HCT116 (cell line): ENCODE data around the gene CHRNB2. TPM values are rescaled to one million over a fixed set of nuclear protein-coding genes. Genes with fewer than 3 reads are reported as not detected.

ENCODE experiments used
- ATAC-seq: fragments of 200-7000 bp; cut with Tn5 transposase; 2 replicates; pipeline ENCODE4 v1.9.1; 2020; ENCODE audit warnings: mild to moderate bottlenecking, moderate library complexity
- BruUV-seq: library from RNA; stranded (reverse); fragments of 400-500 nt; replicated peaks from 2 replicates; lab custom pipeline; 2021; lab: Mats Ljungman, UMichigan
- CTCF ChIA-PET: fragments of 300-600 bp; sonication (Branson Sonifier 250); formaldehyde crosslinking; loops from one replicate; lab custom pipeline; 2021; ENCODE audit warnings: antibody characterized with exemption; lab: Charles Lee
- POLR2A ChIA-PET: fragments of 300-600, 350-600 bp; sonication (Branson Sonifier 250); formaldehyde crosslinking; loops from one replicate; lab custom pipeline; 2021; ENCODE audit warnings: antibody characterized with exemption; lab: Charles Lee
- RAD21 ChIA-PET, 2 experiments: fragments of 300-600 bp; sonication (Branson Sonifier 250); formaldehyde crosslinking; loops; one replicate each; lab custom pipeline; 2023; ENCODE audit warnings: low total read pairs in 2 of 2; ENCODE audit not compliant: uncharacterized antibody in 2 of 2, unreplicated experiment in 2 of 2, low non-redundant PET in 1 of 2; lab: Charles Lee
- DNase-seq: peaks from one replicate; pipeline ENCODE4 v3.0.0-alpha.2; 2010; ENCODE audit warnings: low read depth, low spot score
- H2AFZ ChIP-seq: fragments of 200-600 bp; shearing (Covaris generic), sonication (generic); 2 replicates; pipeline ENCODE4 v1.6.1; 2017; ENCODE audit warnings: low read depth, mixed run types, mixed read lengths, antibody characterized with exemption, low read length; ENCODE audit not compliant: poor library complexity, severe bottlenecking
- H3K27ac ChIP-seq: 2 replicates; pipeline ENCODE4 v1.5.1; 2012; ENCODE audit warnings: low read depth, low read length
- H3K27me3 ChIP-seq: fragments of 200-600 bp; sonication (generic); 2 replicates; pipeline ENCODE4 v1.6.1; 2016; ENCODE audit warnings: mixed run types, low read length, mixed read lengths; ENCODE audit not compliant: insufficient read depth
- H3K36me3 ChIP-seq, 2 experiments: fragments of 200-500 bp in 1 of 2; fragments of 200-600 bp in 1 of 2; sonication (Bioruptor generic) in 1 of 2; sonication (generic) in 1 of 2; 2 replicates each; pipeline versions ENCODE4 v1.5.1 to v1.6.1; 2014 to 2016; ENCODE audit warnings: low read length in 2 of 2, inconsistent platforms in 1 of 2, mixed read lengths in 1 of 2, mixed run types in 1 of 2; ENCODE audit not compliant: insufficient read depth in 2 of 2, control insufficient read depth in 1 of 2
- H3K4me1 ChIP-seq, 2 experiments: fragments of 200-600 bp in 1 of 2; sonication (generic) in 1 of 2; 2 replicates each; pipeline versions ENCODE4 v1.5.1 to v1.6.1; 2012 to 2017; ENCODE audit warnings: low read length in 2 of 2, inconsistent platforms in 1 of 2, mild to moderate bottlenecking in 1 of 2, mixed read lengths in 1 of 2, mixed run types in 1 of 2, moderate library complexity in 1 of 2; ENCODE audit not compliant: insufficient read depth in 2 of 2, control insufficient read depth in 1 of 2
- H3K4me2 ChIP-seq: fragments of 200-600 bp; sonication (generic); 2 replicates; pipeline ENCODE4 v1.6.1; 2017; ENCODE audit warnings: mixed run types, low read length, mixed read lengths
- H3K4me3 ChIP-seq, 2 experiments: fragments of 200-600 bp in 1 of 2; sonication (generic) in 1 of 2; replicated peaks in 1 of 2; 2 replicates each; pipeline ENCODE4 v1.5.1; 2011 to 2016; ENCODE audit warnings: low read length in 2 of 2, control low read depth in 1 of 2, low read depth in 1 of 2, mild to moderate bottlenecking in 1 of 2, mixed read lengths in 1 of 2, mixed run types in 1 of 2
- H3K79me2 ChIP-seq: fragments of 200-600 bp; sonication (generic); 2 replicates; pipeline ENCODE4 v1.6.1; 2017; ENCODE audit warnings: mild to moderate bottlenecking, mixed run types, low read length, moderate library complexity, mixed read lengths; ENCODE audit not compliant: insufficient read depth
- H3K9ac ChIP-seq: fragments of 200-600 bp; sonication (generic); 2 replicates; pipeline ENCODE4 v1.6.1; 2016; ENCODE audit warnings: low read length, mixed read lengths
- H3K9me2 ChIP-seq: fragments of 200-600 bp; sonication (generic), shearing (Covaris generic); 2 replicates; pipeline ENCODE4 v1.6.1; 2017; ENCODE audit warnings: mixed run types, mild to moderate bottlenecking, moderate library complexity; ENCODE audit not compliant: insufficient read depth
- H3K9me3 ChIP-seq, 2 experiments: fragments of 200-500 bp in 1 of 2; fragments of 200-600 bp in 1 of 2; sonication (Bioruptor generic) in 1 of 2; sonication (generic) in 1 of 2; 2 replicates each; pipeline ENCODE4 v1.6.1; 2014 to 2017; ENCODE audit warnings: low read length in 2 of 2, mixed read lengths in 2 of 2, inconsistent platforms in 1 of 2, low read depth in 1 of 2, mild to moderate bottlenecking in 1 of 2, mixed run types in 1 of 2, moderate library complexity in 1 of 2; ENCODE audit not compliant: control insufficient read depth in 1 of 2, insufficient read depth in 1 of 2
- H4K20me1 ChIP-seq: fragments of 200-600 bp; sonication (generic), shearing (Covaris generic); 2 replicates; pipeline ENCODE4 v1.6.1; 2017; ENCODE audit warnings: mixed run types, mild to moderate bottlenecking, moderate library complexity; ENCODE audit not compliant: insufficient read depth
- CBX3 ChIP-seq: IDR thresholded peaks from 2 replicates; pipeline ENCODE4 v1.6.1; 2012; ENCODE audit warnings: low read depth
- CEBPB ChIP-seq: IDR thresholded peaks from 2 replicates; pipeline ENCODE4 v1.6.1; 2012; ENCODE audit warnings: low read depth
- CTCF ChIP-seq, 3 experiments: fragments of 200-600 bp in 1 of 3; sonication (generic) in 1 of 3; IDR thresholded peaks in 2 of 3; conservative IDR thresholded peaks in 1 of 3; 2 replicates each; pipeline ENCODE4 v1.5.1; 2012 to 2017; ENCODE audit warnings: low read depth in 2 of 3, low read length in 2 of 3, antibody characterized with exemption in 1 of 3, borderline replicate concordance in 1 of 3, control low read depth in 1 of 3, mild to moderate bottlenecking in 1 of 3, mixed read lengths in 1 of 3, mixed run types in 1 of 3, moderate library complexity in 1 of 3; ENCODE audit not compliant: insufficient read depth in 1 of 3
- ELF1 ChIP-seq: IDR thresholded peaks from 2 replicates; pipeline ENCODE4 v1.6.1; 2012; ENCODE audit warnings: low read depth, borderline replicate concordance
- EZH2phosphoT487 ChIP-seq: fragments of 200-600 bp; IDR thresholded peaks from 2 replicates; pipeline ENCODE4 v1.6.1; 2018; ENCODE audit warnings: antibody characterized with exemption, borderline replicate concordance
- FOSL1 ChIP-seq: IDR thresholded peaks from 2 replicates; pipeline ENCODE4 v1.6.1; 2012; ENCODE audit warnings: low read depth
- MAX ChIP-seq: IDR thresholded peaks from 2 replicates; pipeline ENCODE4 v1.6.1; 2012
- POLR2A ChIP-seq: IDR thresholded peaks from 2 replicates; pipeline ENCODE4 v1.7.0; 2011; ENCODE audit warnings: borderline replicate concordance; ENCODE audit not compliant: insufficient read depth, insufficient read length; ENCODE audit errors: extremely low read depth
- RAD21 ChIP-seq: IDR thresholded peaks from 2 replicates; pipeline ENCODE4 v1.6.1; 2012; ENCODE audit warnings: low read depth, mild to moderate bottlenecking
- REST ChIP-seq: IDR thresholded peaks from 2 replicates; pipeline ENCODE4 v1.6.1; 2012; ENCODE audit warnings: low read depth
- SP1 ChIP-seq: IDR thresholded peaks from 2 replicates; pipeline ENCODE4 v1.6.1; 2012; ENCODE audit warnings: low read depth
- TCF7L2 ChIP-seq: IDR thresholded peaks from 2 replicates; pipeline ENCODE4 v1.7.0; 2011; ENCODE audit warnings: borderline replicate concordance, inconsistent platforms; ENCODE audit not compliant: insufficient read depth, insufficient read length; ENCODE audit errors: extremely low read depth
- YY1 ChIP-seq: IDR thresholded peaks from 2 replicates; pipeline ENCODE4 v1.6.1; 2011; ENCODE audit warnings: low read length, low read depth, moderate library complexity, mild to moderate bottlenecking; ENCODE audit not compliant: insufficient replicate concordance; ENCODE audit errors: extremely low read depth
- ZBTB33 ChIP-seq: IDR thresholded peaks from 2 replicates; pipeline ENCODE4 v1.6.1; 2011; ENCODE audit warnings: mild to moderate bottlenecking, low read length, moderate library complexity; ENCODE audit not compliant: insufficient replicate concordance; ENCODE audit errors: extremely low read depth
- intact Hi-C: fragments of 100-400 bp; cut with micrococcal nuclease; formaldehyde crosslinking; loops from 2 replicates; pipeline ENCODE4 v1.10.0; 2022
- total RNA-seq: library from RNA; stranded (reverse); gene quantifications from one replicate; pipeline ENCODE4 v1.2.1, GENCODE V29; 2021; ENCODE audit not compliant: unreplicated experiment

Gene CHRNB2
- total RNA-seq, 1 experiment from 2014 or later = not detected

GRCh38 chr1:154533952-154534844, 33.4 kb upstream of the CHRNB2 start:
- TF ChIP-seq CTCF (IDR thresholded peaks at IDR 0.05 in 2 of 3, conservative IDR thresholded peaks at IDR 0.05 in 1 of 3; ENCODE audit: borderline replicate concordance in 1 of 3, insufficient read depth in 1 of 3, low read depth in 2 of 3, low read length in 2 of 3) = peak; percentile 73 to 78 (median 75); a peak in 5 of 6 replicates
- TF ChIP-seq ZBTB33 = no peak
- TF ChIP-seq YY1 = no peak
- TF ChIP-seq EZH2phosphoT487 = no peak
- no peak for TF ChIP-seq CEBPB
- TF ChIP-seq TCF7L2 = peak; percentile 26
- peak; percentile 77 for TF ChIP-seq RAD21
- peak; percentile 29 for TF ChIP-seq SP1
- TF ChIP-seq REST = no peak
- no peak for TF ChIP-seq POLR2A
- 0 out of 2 replicates have a peak, but pooled peaks have one; percentile 31 for TF ChIP-seq CBX3
- peak; percentile 22; the same call in 1 of the 2 replicates for TF ChIP-seq MAX
- TF ChIP-seq ELF1 = no peak
- no peak for TF ChIP-seq FOSL1
- TF ChIP-seq, all 23 proteins: peak for 6
- no peak overlapping the region for H3K4me2 ChIP-seq
- ChIA-PET POLR2A (no interaction called here), RAD21 (interaction anchor here (0.6 to 3.3 kb wide), 4 partner anchors 12 to 257 kb away, joined by 3 to 13 read pairs (median 6); partner anchors contain the start of gene UBE2Q1 (in 1 of the 2)), CTCF (interaction anchor here (0.6 to 2.7 kb wide), 11 partner anchors 9 to 344 kb away, joined by 3 to 15 read pairs (median 4); no protein-coding TSS in a partner anchor)
- H3K36me3 ChIP-seq = no peaks in the 10 kb centered on the region
- no peaks in the 10 kb centered on the region for H3K9me3 ChIP-seq
- no peaks in the 10 kb centered on the region for H4K20me1 ChIP-seq
- no peak overlapping the region for H3K4me3 ChIP-seq
- DNase-seq (peak; percentile 62), ATAC-seq (peak; percentile 92)
- no peak overlapping the region for H3K9ac ChIP-seq
- no peaks in the 10 kb centered on the region for H3K4me1 ChIP-seq
- no peak overlapping the region for H3K27ac ChIP-seq
- BruUV-seq = no TSS peak
- H3K27me3 ChIP-seq = 0 out of 2 replicates have a peak, but pooled peaks cover 2% of the 10 kb centered on the region
- H3K9me2 ChIP-seq = no peaks in the 10 kb centered on the region
- intact Hi-C loops = no loop called here
- H3K79me2 ChIP-seq = no peaks in the 10 kb centered on the region
- peak overlapping the region; percentile 25 for H2AFZ ChIP-seq
